GM23338 (cell line): ENCODE data around the gene UBE2C. TPM values are rescaled to one million over a fixed set of nuclear protein-coding genes. Genes with fewer than 3 reads are reported as not detected.
A peak's percentile ranks its signal among the peaks of the same experiment; 100 is the strongest.

Experiments used
- ATAC-seq: fragments of 200-7000 bp; cut with Tn5 transposase; 3 replicates; pipeline ENCODE4 v1.9.1; 2020
- DNase-seq: peaks from one replicate; pipeline ENCODE4 v3.0.0-alpha.2; 2015; ENCODE audit warnings: low spot score
- H2AFZ ChIP-seq: fragments of 200-600 bp; sonication (generic); 2 replicates; pipeline ENCODE4 v1.8.0; 2016; ENCODE audit warnings: antibody characterized with exemption, mild to moderate bottlenecking, moderate library complexity
- H3F3A ChIP-seq: fragments of 200-600 bp; sonication (generic); replicated peaks from 2 replicates; pipeline ENCODE4 v1.8.0; 2017; ENCODE audit warnings: antibody characterized with exemption, mixed run types, low read depth
- H3K27ac ChIP-seq: fragments of 200-600 bp; sonication (generic); 2 replicates; pipeline ENCODE4 v1.6.1; 2016; ENCODE audit warnings: low read depth
- H3K27me3 ChIP-seq: fragments of 200-600 bp; sonication (generic); 2 replicates; pipeline ENCODE4 v1.8.0; 2016; ENCODE audit warnings: mild to moderate bottlenecking, mixed run types, moderate library complexity; ENCODE audit not compliant: insufficient read depth
- H3K36me3 ChIP-seq: fragments of 200-600 bp; sonication (generic); 2 replicates; pipeline ENCODE4 v1.8.0; 2016; ENCODE audit warnings: mild to moderate bottlenecking; ENCODE audit not compliant: insufficient read depth
- H3K4me1 ChIP-seq: fragments of 200-600 bp; sonication (generic); 2 replicates; pipeline ENCODE4 v1.8.0; 2016; ENCODE audit warnings: mild to moderate bottlenecking, moderate library complexity; ENCODE audit not compliant: insufficient read depth
- H3K4me2 ChIP-seq: fragments of 200-600 bp; sonication (generic); 2 replicates; pipeline ENCODE4 v1.7.1; 2017; ENCODE audit warnings: mixed run types
- H3K4me3 ChIP-seq: fragments of 200-600 bp; sonication (generic); 2 replicates; pipeline ENCODE4 v1.6.1; 2016; ENCODE audit warnings: mixed run types
- H3K79me2 ChIP-seq: fragments of 200-600 bp; sonication (generic); replicated peaks from 2 replicates; pipeline ENCODE4 v1.8.0; 2017; ENCODE audit warnings: mild to moderate bottlenecking; ENCODE audit not compliant: insufficient read depth
- H3K9me2 ChIP-seq: fragments of 200-600 bp; sonication (generic); 2 replicates; pipeline ENCODE4 v1.8.0; 2017; ENCODE audit not compliant: insufficient read depth
- H4K20me1 ChIP-seq: fragments of 200-600 bp; sonication (generic); replicated peaks from 2 replicates; pipeline ENCODE4 v1.8.0; 2017; ENCODE audit warnings: mild to moderate bottlenecking; ENCODE audit not compliant: insufficient read depth
- H3K27ac Mint-ChIP-seq: 2 replicates; pipeline ENCODE4 v1.8.0; 2020; ENCODE audit warnings: inconsistent platforms, mild to moderate bottlenecking, moderate library complexity, mixed read lengths
- H3K27me3 Mint-ChIP-seq: 3 replicates; pipeline ENCODE4 v1.8.0; 2022; ENCODE audit warnings: low read depth, mild to moderate bottlenecking, moderate library complexity, mixed read lengths, inconsistent platforms; ENCODE audit not compliant: insufficient read depth, poor library complexity
- H3K36me3 Mint-ChIP-seq: 3 replicates; pipeline ENCODE4 v1.8.0; 2021; ENCODE audit warnings: low read depth, mild to moderate bottlenecking, inconsistent platforms, moderate library complexity, mixed read lengths
- H3K4me1 Mint-ChIP-seq: 3 replicates; pipeline ENCODE4 v1.8.0; 2020; ENCODE audit warnings: mild to moderate bottlenecking, inconsistent platforms, mixed read lengths
- H3K4me3 Mint-ChIP-seq: 3 replicates; pipeline ENCODE4 v1.8.0; 2021; ENCODE audit warnings: moderate library complexity, mild to moderate bottlenecking, inconsistent platforms, mixed read lengths
- H3K9me3 Mint-ChIP-seq: 3 replicates; pipeline ENCODE4 v1.8.0; 2020; ENCODE audit warnings: moderate library complexity, mild to moderate bottlenecking, inconsistent platforms, mixed read lengths
- CREB1 ChIP-seq: fragments of 250-450 bp; sonication (Bioruptor Pico); IDR thresholded peaks from 2 replicates; pipeline ENCODE4 v1.5.0; 2020; ENCODE audit warnings: low read depth, mild to moderate bottlenecking, moderate library complexity
- EZH2 ChIP-seq: fragments of 200-600 bp; sonication (generic); IDR thresholded peaks from one replicate; pipeline ENCODE4 v1.8.0; 2017; ENCODE audit warnings: antibody characterized with exemption, mild to moderate bottlenecking, low read depth; ENCODE audit not compliant: unreplicated experiment
- EZH2phosphoT487 ChIP-seq: fragments of 200-600 bp; sonication (generic); IDR thresholded peaks from one replicate; pipeline ENCODE4 v1.8.1; 2018; ENCODE audit warnings: antibody characterized with exemption; ENCODE audit not compliant: unreplicated experiment
- JUNB ChIP-seq: IDR thresholded peaks from one replicate; pipeline ENCODE4 v1.6.1; 2016; ENCODE audit warnings: antibody characterized with exemption; ENCODE audit not compliant: unreplicated experiment
- NANOG ChIP-seq: IDR thresholded peaks from 2 replicates; pipeline ENCODE4 v1.6.1; 2016; ENCODE audit warnings: antibody characterized with exemption, borderline replicate concordance
- STAT1 ChIP-seq: IDR thresholded peaks from one replicate; pipeline ENCODE4 v1.6.1; 2016; ENCODE audit warnings: antibody characterized with exemption; ENCODE audit not compliant: unreplicated experiment
- ZNF114 ChIP-seq: fragments of 250-450 bp; sonication (Bioruptor Pico); IDR thresholded peaks from 2 replicates; pipeline ENCODE4 v1.5.0; 2020; ENCODE audit warnings: mild to moderate bottlenecking, moderate library complexity
- ZNF331 ChIP-seq: fragments of 250-450 bp; sonication (Bioruptor Pico); IDR thresholded peaks from 2 replicates; pipeline ENCODE4 v1.5.0; 2020; ENCODE audit warnings: low read depth, mild to moderate bottlenecking, moderate library complexity
- polyA plus RNA-seq: library from polyadenylated mRNA; unstranded; fragments of >200 nt; fragmentation: Nextera tagmentation; extraction: Ambion mirVana; gene quantifications from 2 replicates; pipeline ENCODE4 v1.2.1, GENCODE V29; 2016
- total RNA-seq: library from RNA; depleted of rRNA; stranded (reverse); fragments of >200 nt; shearing (Covaris generic); gene quantifications from 2 replicates; pipeline ENCODE4 v1.2.3, GENCODE V29; 2014
- TF ChIP-seq, protein P1 (sequence below), 2 experiments: fragments of 200-600 bp in 1 of 2; sonication (generic) in 1 of 2; conservative IDR thresholded peaks; 2 replicates each; pipeline versions ENCODE4 v1.5.1 to v1.6.1; 2016 to 2017; ENCODE audit warnings: antibody characterized with exemption in 2 of 2, low read depth in 2 of 2, mild to moderate bottlenecking in 2 of 2, moderate library complexity in 1 of 2
- TF ChIP-seq, protein P2 (sequence below): IDR thresholded peaks from 2 replicates; pipeline ENCODE4 v1.6.1; 2016; ENCODE audit warnings: antibody characterized with exemption
- TF ChIP-seq, protein P3 (sequence below): IDR thresholded peaks from one replicate; pipeline ENCODE4 v1.6.1; 2018; ENCODE audit warnings: antibody characterized with exemption; ENCODE audit not compliant: unreplicated experiment

Gene UBE2C
- total and polyA plus RNA-seq, 2 experiments from 2014 or later: 247 to 698 TPM

DNA sequence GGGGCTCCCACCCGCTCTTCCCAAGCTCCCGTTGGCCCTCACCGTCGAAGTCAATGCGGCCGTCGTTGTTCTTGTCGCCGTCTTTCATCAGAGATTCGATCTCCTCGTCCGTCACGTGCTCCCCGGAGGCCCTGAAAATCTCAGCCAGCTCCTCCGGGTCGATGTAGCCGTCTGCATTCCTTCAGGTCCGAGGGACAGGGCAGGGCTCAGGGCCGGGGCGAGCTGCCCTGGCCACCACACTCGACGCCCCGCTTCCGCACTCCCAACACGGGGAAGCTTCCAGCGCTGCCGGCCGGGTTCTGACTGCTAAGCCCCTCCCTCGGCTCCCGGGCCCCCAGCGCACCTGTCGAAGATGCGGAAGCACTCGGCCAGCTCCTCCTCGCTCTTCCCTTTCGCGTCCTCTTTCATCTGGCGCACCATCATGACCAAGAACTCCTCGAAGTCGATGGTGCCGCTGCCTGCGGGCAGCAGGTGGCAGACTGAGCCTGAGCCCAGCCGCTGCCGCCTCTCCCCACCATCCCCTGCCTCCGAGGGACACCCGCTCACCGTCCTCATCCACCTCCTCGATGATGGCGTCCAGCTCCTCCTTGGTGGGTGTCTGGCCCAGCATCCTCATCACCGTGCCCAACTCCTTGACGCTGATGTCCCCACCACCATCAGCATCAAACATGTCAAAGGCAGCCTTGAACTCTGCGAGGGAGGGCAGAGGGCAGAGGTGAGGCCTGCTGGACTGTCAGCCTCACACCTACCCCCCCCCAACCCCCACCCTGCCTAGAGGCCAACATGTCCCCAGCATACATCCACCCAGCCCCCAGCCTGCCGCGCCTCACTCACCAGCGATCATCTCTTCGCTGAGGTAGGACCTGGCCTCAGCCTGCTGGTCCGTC, 11.7 kb downstream of the UBE2C start:
- peak overlapping the region; percentile 78 for H3K4me2 ChIP-seq
- ATAC-seq: peak; percentile 82

DNA sequence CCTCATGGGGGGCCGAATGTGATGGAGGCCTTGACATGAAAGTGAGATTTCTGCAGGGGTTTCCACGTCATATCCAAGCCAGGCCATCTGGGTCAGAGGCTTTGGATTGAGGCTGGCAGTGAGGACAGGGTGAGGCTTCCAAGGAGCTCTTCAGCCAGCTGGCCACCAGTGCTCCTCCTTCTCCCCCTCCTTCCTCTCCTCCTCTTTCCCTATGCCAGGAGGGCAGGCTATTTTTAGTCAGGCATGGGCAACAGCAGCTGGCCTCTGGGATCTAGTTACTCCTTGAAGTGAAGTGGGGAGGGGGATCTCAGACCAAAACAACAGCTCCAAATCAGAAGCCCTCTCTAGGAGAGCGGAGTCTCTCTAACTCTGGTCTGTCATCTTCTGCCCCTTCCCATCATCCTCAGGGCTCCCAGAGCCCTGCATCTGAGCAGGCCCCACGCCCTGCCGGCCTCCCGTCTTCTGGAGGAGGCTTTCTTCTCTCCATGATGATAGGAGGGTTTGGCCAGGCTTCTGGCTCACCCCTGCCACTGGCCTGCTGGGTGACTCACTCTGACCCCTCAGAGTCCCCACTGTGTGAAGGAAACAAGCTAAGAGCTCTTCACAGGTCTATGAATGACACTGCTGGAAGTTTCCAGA, 14.1 kb downstream of the UBE2C start:
- H3K4me1 Mint-ChIP-seq: peaks cover 27% of the 10 kb centered on the region
- H3K79me2 ChIP-seq: no peaks in the 10 kb centered on the region
- H3K27ac ChIP-seq: no peak overlapping the region
- H3K9me2 ChIP-seq: no peaks in the 10 kb centered on the region
- no peak overlapping the region for H2AFZ ChIP-seq
- H3K4me3 ChIP-seq: no peak overlapping the region
- H3K9me3 Mint-ChIP-seq: no peaks in the 10 kb centered on the region; the same call in 1 of the 3 replicates
- peaks cover 9% of the 10 kb centered on the region for H3K27me3 ChIP-seq
- peaks cover 13% of the 10 kb centered on the region; the same call in 1 of the 2 replicates for H3F3A ChIP-seq
- H3K4me2 ChIP-seq: no peak overlapping the region
- H3K36me3 Mint-ChIP-seq: peaks cover 4% of the 10 kb centered on the region; the same call in 1 of the 3 replicates
- DNase-seq: no peak
- no peak overlapping the region for H3K4me3 Mint-ChIP-seq
- H3K27me3 Mint-ChIP-seq: peaks cover 24% of the 10 kb centered on the region
- H3K27ac Mint-ChIP-seq: no peak overlapping the region
- no peak for ATAC-seq
- H3K36me3 ChIP-seq: no peaks in the 10 kb centered on the region
- H3K4me1 ChIP-seq: peaks cover 8% of the 10 kb centered on the region; the same call in 1 of the 2 replicates
- no peaks in the 10 kb centered on the region for H4K20me1 ChIP-seq
- TF ChIP-seq ZNF331 (CRISPR knock-in tag) (no peak), ZNF114 (CRISPR knock-in tag) (no peak), STAT1 (no peak), NANOG (no peak), CREB1 (CRISPR knock-in tag) (no peak), JUNB (no peak), EZH2 (no peak), EZH2phosphoT487 (no peak)
- TF ChIP-seq, protein P1, sequence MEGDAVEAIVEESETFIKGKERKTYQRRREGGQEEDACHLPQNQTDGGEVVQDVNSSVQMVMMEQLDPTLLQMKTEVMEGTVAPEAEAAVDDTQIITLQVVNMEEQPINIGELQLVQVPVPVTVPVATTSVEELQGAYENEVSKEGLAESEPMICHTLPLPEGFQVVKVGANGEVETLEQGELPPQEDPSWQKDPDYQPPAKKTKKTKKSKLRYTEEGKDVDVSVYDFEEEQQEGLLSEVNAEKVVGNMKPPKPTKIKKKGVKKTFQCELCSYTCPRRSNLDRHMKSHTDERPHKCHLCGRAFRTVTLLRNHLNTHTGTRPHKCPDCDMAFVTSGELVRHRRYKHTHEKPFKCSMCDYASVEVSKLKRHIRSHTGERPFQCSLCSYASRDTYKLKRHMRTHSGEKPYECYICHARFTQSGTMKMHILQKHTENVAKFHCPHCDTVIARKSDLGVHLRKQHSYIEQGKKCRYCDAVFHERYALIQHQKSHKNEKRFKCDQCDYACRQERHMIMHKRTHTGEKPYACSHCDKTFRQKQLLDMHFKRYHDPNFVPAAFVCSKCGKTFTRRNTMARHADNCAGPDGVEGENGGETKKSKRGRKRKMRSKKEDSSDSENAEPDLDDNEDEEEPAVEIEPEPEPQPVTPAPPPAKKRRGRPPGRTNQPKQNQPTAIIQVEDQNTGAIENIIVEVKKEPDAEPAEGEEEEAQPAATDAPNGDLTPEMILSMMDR (conservative IDR thresholded peaks at IDR 0.05; ENCODE audit: low read depth in 2 of 2): no peak
- TF ChIP-seq, protein P2, sequence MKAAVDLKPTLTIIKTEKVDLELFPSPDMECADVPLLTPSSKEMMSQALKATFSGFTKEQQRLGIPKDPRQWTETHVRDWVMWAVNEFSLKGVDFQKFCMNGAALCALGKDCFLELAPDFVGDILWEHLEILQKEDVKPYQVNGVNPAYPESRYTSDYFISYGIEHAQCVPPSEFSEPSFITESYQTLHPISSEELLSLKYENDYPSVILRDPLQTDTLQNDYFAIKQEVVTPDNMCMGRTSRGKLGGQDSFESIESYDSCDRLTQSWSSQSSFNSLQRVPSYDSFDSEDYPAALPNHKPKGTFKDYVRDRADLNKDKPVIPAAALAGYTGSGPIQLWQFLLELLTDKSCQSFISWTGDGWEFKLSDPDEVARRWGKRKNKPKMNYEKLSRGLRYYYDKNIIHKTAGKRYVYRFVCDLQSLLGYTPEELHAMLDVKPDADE: no peak
- TF ChIP-seq, protein P3, sequence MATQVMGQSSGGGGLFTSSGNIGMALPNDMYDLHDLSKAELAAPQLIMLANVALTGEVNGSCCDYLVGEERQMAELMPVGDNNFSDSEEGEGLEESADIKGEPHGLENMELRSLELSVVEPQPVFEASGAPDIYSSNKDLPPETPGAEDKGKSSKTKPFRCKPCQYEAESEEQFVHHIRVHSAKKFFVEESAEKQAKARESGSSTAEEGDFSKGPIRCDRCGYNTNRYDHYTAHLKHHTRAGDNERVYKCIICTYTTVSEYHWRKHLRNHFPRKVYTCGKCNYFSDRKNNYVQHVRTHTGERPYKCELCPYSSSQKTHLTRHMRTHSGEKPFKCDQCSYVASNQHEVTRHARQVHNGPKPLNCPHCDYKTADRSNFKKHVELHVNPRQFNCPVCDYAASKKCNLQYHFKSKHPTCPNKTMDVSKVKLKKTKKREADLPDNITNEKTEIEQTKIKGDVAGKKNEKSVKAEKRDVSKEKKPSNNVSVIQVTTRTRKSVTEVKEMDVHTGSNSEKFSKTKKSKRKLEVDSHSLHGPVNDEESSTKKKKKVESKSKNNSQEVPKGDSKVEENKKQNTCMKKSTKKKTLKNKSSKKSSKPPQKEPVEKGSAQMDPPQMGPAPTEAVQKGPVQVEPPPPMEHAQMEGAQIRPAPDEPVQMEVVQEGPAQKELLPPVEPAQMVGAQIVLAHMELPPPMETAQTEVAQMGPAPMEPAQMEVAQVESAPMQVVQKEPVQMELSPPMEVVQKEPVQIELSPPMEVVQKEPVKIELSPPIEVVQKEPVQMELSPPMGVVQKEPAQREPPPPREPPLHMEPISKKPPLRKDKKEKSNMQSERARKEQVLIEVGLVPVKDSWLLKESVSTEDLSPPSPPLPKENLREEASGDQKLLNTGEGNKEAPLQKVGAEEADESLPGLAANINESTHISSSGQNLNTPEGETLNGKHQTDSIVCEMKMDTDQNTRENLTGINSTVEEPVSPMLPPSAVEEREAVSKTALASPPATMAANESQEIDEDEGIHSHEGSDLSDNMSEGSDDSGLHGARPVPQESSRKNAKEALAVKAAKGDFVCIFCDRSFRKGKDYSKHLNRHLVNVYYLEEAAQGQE: no peak

More for the DNA sequence above, 11.7 kb downstream of the UBE2C start:
- H3K9me3 Mint-ChIP-seq: no peaks in the 10 kb centered on the region; the same call in 1 of the 3 replicates
- Histone ChIP-seq H2AFZ (peak overlapping the region; percentile 91), H3K36me3 (no peaks in the 10 kb centered on the region), H3K27ac (no peak overlapping the region), H3K4me3 (peak overlapping the region; percentile 48; the same call in 1 of the 2 replicates), H3K9me2 (no peaks in the 10 kb centered on the region), H3K79me2 (no peaks in the 10 kb centered on the region), H3K4me1 (peaks cover 15% of the 10 kb centered on the region), H3F3A (peaks cover 13% of the 10 kb centered on the region; the same call in 1 of the 2 replicates), H4K20me1 (no peaks in the 10 kb centered on the region), H3K27me3 (peaks cover 9% of the 10 kb centered on the region)
- peaks cover 27% of the 10 kb centered on the region for H3K4me1 Mint-ChIP-seq
- H3K27ac Mint-ChIP-seq: no peak overlapping the region
- no peak for TF ChIP-seq NANOG
- TF ChIP-seq, protein P1 (conservative IDR thresholded peaks at IDR 0.05; ENCODE audit: low read depth in 2 of 2): peak; percentile 51 to 81
- TF ChIP-seq EZH2phosphoT487: no peak
- TF ChIP-seq CREB1 (CRISPR knock-in tag): peak; percentile 19; the same call in 1 of the 2 replicates
- peak; percentile 89 for DNase-seq
- peaks cover 29% of the 10 kb centered on the region for H3K27me3 Mint-ChIP-seq
- peak overlapping the region; percentile 70 for H3K4me3 Mint-ChIP-seq
- H3K36me3 Mint-ChIP-seq: peaks cover 6% of the 10 kb centered on the region; the same call in 1 of the 3 replicates
